SK-N-SH treated with all-trans-retinoic acid at 6 μM for 48 hours (cell line): ENCODE data around the gene TPR.

ENCODE experiments used
- ATAC-seq: fragments of 200-7000 bp; cut with Tn5 transposase; 3 replicates; pipeline ENCODE4 v1.9.1; 2020; ENCODE audit warnings: mild to moderate bottlenecking, moderate library complexity
- ARNTL ChIP-seq: fragments of 450-650 bp; formaldehyde crosslinking; IDR thresholded peaks from 2 replicates; pipeline ENCODE4 v1.5.0; 2020; ENCODE audit warnings: low read depth, mild to moderate bottlenecking, moderate library complexity, borderline replicate concordance
- BACH2 ChIP-seq: fragments of 250-450 bp; sonication (Bioruptor Pico); IDR thresholded peaks from 2 replicates; pipeline ENCODE4 v1.9.0; 2021; ENCODE audit warnings: mild to moderate bottlenecking, borderline replicate concordance
- CREB5 ChIP-seq: fragments of 250-450 bp; sonication (Bioruptor Pico); IDR thresholded peaks from 2 replicates; pipeline ENCODE4 v1.5.1; 2020; ENCODE audit warnings: low read depth, mild to moderate bottlenecking, moderate library complexity
- ESRRG ChIP-seq: fragments of 250-450 bp; sonication (Bioruptor Pico); IDR thresholded peaks from 2 replicates; pipeline ENCODE4 v1.6.1; 2021; ENCODE audit warnings: mild to moderate bottlenecking
- GLIS3 ChIP-seq: fragments of 250-450 bp; sonication (Bioruptor Pico); IDR thresholded peaks from 2 replicates; pipeline ENCODE4 v1.5.0; 2020; ENCODE audit warnings: mild to moderate bottlenecking, moderate library complexity
- ISL1 ChIP-seq: fragments of 250-450 bp; sonication (Bioruptor Pico); IDR thresholded peaks from 2 replicates; pipeline ENCODE4 v2.1.2; 2022; ENCODE audit warnings: mild to moderate bottlenecking, moderate library complexity
- OSR1 ChIP-seq: fragments of 250-450 bp; sonication (Bioruptor Pico); IDR thresholded peaks from 2 replicates; pipeline ENCODE4 v1.8.0; 2022; ENCODE audit warnings: moderate library complexity, mild to moderate bottlenecking, inconsistent platforms
- PATZ1 ChIP-seq: fragments of 250-450 bp; sonication (Bioruptor Pico); IDR thresholded peaks from 2 replicates; pipeline ENCODE4 v1.8.0; 2020; ENCODE audit warnings: mild to moderate bottlenecking, moderate library complexity, borderline replicate concordance
- PPARA ChIP-seq: fragments of 250-450 bp; sonication (Bioruptor Pico); IDR thresholded peaks from 2 replicates; pipeline ENCODE4 v1.5.0; 2020; ENCODE audit warnings: mild to moderate bottlenecking, borderline replicate concordance
- RARB ChIP-seq: fragments of 250-450 bp; sonication (Bioruptor Pico); IDR thresholded peaks from 2 replicates; pipeline ENCODE4 v1.8.0; 2021; ENCODE audit warnings: mild to moderate bottlenecking, moderate library complexity
- SNAI2 ChIP-seq: fragments of 250-450 bp; sonication (Bioruptor Pico); IDR thresholded peaks from 2 replicates; pipeline ENCODE4 v1.5.0; 2020; ENCODE audit warnings: mild to moderate bottlenecking, moderate library complexity
- TCF4 ChIP-seq: fragments of 250-450 bp; sonication (Bioruptor Pico); IDR thresholded peaks from 2 replicates; pipeline ENCODE4 v1.8.0; 2021; ENCODE audit warnings: mild to moderate bottlenecking, moderate library complexity, borderline replicate concordance
- TOX ChIP-seq: fragments of 250-450 bp; sonication (Bioruptor Pico); IDR thresholded peaks from 2 replicates; pipeline ENCODE4 v1.8.0; 2021; ENCODE audit warnings: mild to moderate bottlenecking, moderate library complexity, borderline replicate concordance
- ZC3H10 ChIP-seq: fragments of 250-450 bp; sonication (Bioruptor Pico); IDR thresholded peaks from 2 replicates; pipeline ENCODE4 v1.5.1; 2021; ENCODE audit warnings: mild to moderate bottlenecking, moderate library complexity
- ZFP3 ChIP-seq: fragments of 250-450 bp; sonication (Bioruptor Pico); IDR thresholded peaks from 2 replicates; pipeline ENCODE4 v1.5.0; 2020; ENCODE audit warnings: mild to moderate bottlenecking, moderate library complexity
- ZFP30 ChIP-seq: fragments of 450-650 bp; formaldehyde crosslinking; IDR thresholded peaks from 2 replicates; pipeline ENCODE4 v1.5.0; 2022; ENCODE audit warnings: mild to moderate bottlenecking, moderate library complexity
- ZNF565 ChIP-seq: fragments of 450-650 bp; formaldehyde crosslinking; conservative IDR thresholded peaks from 2 replicates; pipeline ENCODE4 v1.5.0; 2020; ENCODE audit warnings: low read depth, mild to moderate bottlenecking, moderate library complexity
- ZNF70 ChIP-seq: fragments of 450-650 bp; formaldehyde crosslinking; IDR thresholded peaks from 2 replicates; pipeline ENCODE4 v1.5.0; 2020; ENCODE audit warnings: mild to moderate bottlenecking, moderate library complexity
- ZNF8 ChIP-seq: fragments of 450-650 bp; formaldehyde crosslinking; IDR thresholded peaks from 2 replicates; pipeline ENCODE4 v1.5.0; 2020; ENCODE audit warnings: mild to moderate bottlenecking, moderate library complexity
- TF ChIP-seq, protein P1 (sequence below): fragments of 250-450 bp; sonication (Bioruptor Pico); IDR thresholded peaks from 2 replicates; pipeline ENCODE4 v1.5.1; 2021; ENCODE audit warnings: mild to moderate bottlenecking, moderate library complexity
- TF ChIP-seq, protein P2 (sequence below): fragments of 250-450 bp; sonication (Bioruptor Pico); IDR thresholded peaks from 2 replicates; pipeline ENCODE4 v1.5.0; 2020; ENCODE audit warnings: mild to moderate bottlenecking, moderate library complexity

TPR gene

DNA sequence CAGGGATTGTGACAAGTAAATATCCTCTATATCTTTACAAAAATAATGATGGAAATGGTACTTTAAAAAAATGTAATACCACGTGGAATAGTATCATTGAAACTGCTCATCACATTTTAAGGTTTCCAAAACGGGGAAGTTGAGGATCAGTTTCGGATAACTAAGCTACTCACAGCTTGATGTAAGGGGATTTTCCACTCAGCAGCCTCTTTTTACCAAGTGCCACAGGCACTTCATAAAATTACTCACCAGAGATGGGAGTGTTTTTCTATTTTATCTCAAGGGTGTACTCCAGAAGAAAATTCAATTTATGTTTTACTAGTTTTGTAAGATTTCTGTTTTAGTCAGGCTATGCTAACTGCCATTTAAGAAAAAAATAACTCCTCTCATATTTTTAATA is 91.7 kb downstream of the TPR start (continued):
- TF ChIP-seq ESRRG (CRISPR knock-in tag) (no peak), ARNTL (CRISPR knock-in tag) (no peak), ZC3H10 (CRISPR knock-in tag) (no peak)
- TF ChIP-seq, protein P1, sequence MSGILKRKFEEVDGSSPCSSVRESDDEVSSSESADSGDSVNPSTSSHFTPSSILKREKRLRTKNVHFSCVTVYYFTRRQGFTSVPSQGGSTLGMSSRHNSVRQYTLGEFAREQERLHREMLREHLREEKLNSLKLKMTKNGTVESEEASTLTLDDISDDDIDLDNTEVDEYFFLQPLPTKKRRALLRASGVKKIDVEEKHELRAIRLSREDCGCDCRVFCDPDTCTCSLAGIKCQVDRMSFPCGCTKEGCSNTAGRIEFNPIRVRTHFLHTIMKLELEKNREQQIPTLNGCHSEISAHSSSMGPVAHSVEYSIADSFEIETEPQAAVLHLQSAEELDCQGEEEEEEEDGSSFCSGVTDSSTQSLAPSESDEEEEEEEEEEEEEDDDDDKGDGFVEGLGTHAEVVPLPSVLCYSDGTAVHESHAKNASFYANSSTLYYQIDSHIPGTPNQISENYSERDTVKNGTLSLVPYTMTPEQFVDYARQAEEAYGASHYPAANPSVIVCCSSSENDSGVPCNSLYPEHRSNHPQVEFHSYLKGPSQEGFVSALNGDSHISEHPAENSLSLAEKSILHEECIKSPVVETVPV (CRISPR knock-in tag): no peak
- TF ChIP-seq, all 23 proteins: peak for 0

DNA sequence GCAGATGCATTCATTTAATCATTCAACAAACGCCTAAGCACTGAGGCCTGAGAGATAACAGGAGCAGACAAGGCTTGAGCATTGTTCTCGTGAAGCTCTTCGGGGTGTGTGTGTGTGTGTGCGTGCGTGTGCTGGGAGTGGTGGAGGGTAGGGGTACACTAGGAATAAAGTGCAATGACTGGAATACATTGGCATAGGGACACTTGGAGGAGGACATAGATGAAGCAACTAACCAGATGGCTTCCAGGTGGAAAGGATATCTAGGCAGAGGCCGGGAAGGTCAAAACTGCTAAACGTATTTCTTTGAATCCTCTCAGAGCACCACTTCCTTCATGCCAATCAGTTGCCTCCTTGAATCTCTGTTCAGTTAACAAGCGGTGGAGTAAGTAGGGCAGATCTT is 92.6 kb downstream of the TPR start:
- no peak for ATAC-seq
- TF ChIP-seq OSR1 (CRISPR knock-in tag): no peak

DNA sequence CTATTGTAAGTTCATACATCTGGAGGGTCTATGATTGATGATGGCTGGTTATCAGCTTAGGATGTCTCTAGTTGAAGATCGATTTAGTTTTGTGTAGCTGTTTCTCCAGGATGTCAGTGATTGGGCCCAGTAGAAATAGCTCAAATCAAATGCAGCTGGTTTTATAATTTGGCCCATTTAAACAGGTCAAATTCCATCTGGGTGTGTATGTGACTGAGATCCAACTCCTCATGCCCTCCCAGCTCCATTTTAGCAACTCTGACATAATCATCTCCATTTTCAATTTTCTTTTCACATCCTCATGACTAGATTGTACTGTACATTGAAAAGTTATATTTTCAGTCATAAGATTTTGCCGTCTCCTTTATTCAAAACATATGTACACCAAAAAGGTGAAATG is 99.2 kb downstream of the TPR start:
- ATAC-seq: peak; percentile 34
- TF ChIP-seq ZC3H10 (CRISPR knock-in tag): no peak
- TF ChIP-seq GLIS3 (CRISPR knock-in tag): no peak
- no peak for TF ChIP-seq ZNF8 (CRISPR knock-in tag)
- no peak for TF ChIP-seq ZFP3
- TF ChIP-seq PATZ1 (CRISPR knock-in tag): no peak
- TF ChIP-seq ZNF565 (CRISPR knock-in tag): no peak
- TF ChIP-seq OSR1 (CRISPR knock-in tag): no peak
- no peak for TF ChIP-seq PPARA (CRISPR knock-in tag)
- TF ChIP-seq ESRRG (CRISPR knock-in tag): no peak
- no peak for TF ChIP-seq ZFP30 (CRISPR knock-in tag)
- TF ChIP-seq, protein P2, sequence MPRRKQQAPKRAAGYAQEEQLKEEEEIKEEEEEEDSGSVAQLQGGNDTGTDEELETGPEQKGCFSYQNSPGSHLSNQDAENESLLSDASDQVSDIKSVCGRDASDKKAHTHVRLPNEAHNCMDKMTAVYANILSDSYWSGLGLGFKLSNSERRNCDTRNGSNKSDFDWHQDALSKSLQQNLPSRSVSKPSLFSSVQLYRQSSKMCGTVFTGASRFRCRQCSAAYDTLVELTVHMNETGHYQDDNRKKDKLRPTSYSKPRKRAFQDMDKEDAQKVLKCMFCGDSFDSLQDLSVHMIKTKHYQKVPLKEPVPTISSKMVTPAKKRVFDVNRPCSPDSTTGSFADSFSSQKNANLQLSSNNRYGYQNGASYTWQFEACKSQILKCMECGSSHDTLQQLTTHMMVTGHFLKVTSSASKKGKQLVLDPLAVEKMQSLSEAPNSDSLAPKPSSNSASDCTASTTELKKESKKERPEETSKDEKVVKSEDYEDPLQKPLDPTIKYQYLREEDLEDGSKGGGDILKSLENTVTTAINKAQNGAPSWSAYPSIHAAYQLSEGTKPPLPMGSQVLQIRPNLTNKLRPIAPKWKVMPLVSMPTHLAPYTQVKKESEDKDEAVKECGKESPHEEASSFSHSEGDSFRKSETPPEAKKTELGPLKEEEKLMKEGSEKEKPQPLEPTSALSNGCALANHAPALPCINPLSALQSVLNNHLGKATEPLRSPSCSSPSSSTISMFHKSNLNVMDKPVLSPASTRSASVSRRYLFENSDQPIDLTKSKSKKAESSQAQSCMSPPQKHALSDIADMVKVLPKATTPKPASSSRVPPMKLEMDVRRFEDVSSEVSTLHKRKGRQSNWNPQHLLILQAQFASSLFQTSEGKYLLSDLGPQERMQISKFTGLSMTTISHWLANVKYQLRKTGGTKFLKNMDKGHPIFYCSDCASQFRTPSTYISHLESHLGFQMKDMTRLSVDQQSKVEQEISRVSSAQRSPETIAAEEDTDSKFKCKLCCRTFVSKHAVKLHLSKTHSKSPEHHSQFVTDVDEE (CRISPR knock-in tag): no peak
- TF ChIP-seq ZNF70 (CRISPR knock-in tag): no peak
- no peak for TF ChIP-seq BACH2 (CRISPR knock-in tag)
- no peak for TF ChIP-seq ARNTL (CRISPR knock-in tag)
- TF ChIP-seq, all 23 proteins: peak for 0

DNA sequence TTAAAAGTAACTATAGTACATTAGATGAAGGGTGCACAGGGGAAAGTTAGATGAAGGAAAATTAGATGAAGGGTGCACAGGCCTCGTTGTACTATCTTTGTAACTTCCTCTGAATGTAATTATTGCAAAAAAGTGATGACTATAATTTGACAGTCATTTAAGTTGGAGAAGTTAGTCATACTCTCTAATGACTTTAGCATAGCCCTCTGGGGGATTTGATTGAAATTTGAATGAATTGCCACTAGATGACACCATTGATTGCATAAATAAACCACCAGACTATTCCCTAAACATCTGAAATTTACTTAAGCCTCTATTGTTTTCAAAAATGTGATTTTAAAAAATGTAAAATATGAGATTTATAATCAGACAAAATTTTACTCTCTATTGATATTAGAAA is 102.6 kb downstream of the TPR start:
- ATAC-seq: peak; percentile 68
- TF ChIP-seq SNAI2 (CRISPR knock-in tag): no peak
- TF ChIP-seq ESRRG (CRISPR knock-in tag): no peak
- no peak for TF ChIP-seq ZFP3
- no peak for TF ChIP-seq OSR1 (CRISPR knock-in tag)
- no peak for TF ChIP-seq ZNF70 (CRISPR knock-in tag)
- TF ChIP-seq TOX (CRISPR knock-in tag): no peak
- TF ChIP-seq ZC3H10 (CRISPR knock-in tag): no peak
- TF ChIP-seq, protein P2 (CRISPR knock-in tag): no peak
- TF ChIP-seq, protein P1 (CRISPR knock-in tag): no peak
- TF ChIP-seq ARNTL (CRISPR knock-in tag): no peak
- TF ChIP-seq TCF4: no peak
- no peak for TF ChIP-seq ZNF565 (CRISPR knock-in tag)
- no peak for TF ChIP-seq RARB (CRISPR knock-in tag)
- no peak for TF ChIP-seq ZFP30 (CRISPR knock-in tag)
- TF ChIP-seq ISL1 (CRISPR knock-in tag): no peak
- TF ChIP-seq CREB5: no peak
- no peak for TF ChIP-seq ZNF8 (CRISPR knock-in tag)
